Stimulated activated naive CD4-positive, alpha-beta T cell (primary cell): ENCODE measurements around the gene DLX6.

Experiments used
- DNase-seq, 6 experiments: peaks; one replicate each; lab custom pipeline; 2025; lab: John Stamatoyannopoulos, UW

The DLX6 gene

GRCh38 chr7:97005183-97006054 lies at the start of gene DLX6:
DLX6 (plus strand) TSS chr7:97005553; CDS start chr7:97005978, 425 bp downstream.
- DNase-seq: peak in 3 of 6 experiments; percentile 9 to 39 (median 11)

DNA sequence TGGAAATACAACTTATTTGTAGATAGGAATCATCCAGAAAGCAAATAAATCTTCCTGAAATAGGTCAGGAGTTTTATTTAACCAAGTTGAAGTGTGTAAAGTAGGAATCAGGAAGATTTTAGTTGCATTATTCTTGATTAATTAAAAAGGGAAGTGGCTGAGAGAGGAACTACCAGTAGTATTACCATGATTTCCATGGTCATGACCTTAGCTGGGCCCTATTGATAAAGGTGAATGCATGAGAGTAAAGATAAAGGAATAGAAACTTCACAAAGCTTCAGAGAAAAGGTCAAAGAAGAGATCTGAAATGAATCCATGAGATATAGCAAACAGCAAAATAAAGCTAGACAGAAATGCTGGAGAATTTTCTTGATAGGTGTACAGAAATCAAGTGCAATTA lies 46.2 kb upstream of the DLX6 start:
- DNase-seq: no peak

- DNase-seq: no peak
These were observed 43.0 kb upstream of the DLX6 start for GRCh38 chr7:96962221-96962885.

DNA sequence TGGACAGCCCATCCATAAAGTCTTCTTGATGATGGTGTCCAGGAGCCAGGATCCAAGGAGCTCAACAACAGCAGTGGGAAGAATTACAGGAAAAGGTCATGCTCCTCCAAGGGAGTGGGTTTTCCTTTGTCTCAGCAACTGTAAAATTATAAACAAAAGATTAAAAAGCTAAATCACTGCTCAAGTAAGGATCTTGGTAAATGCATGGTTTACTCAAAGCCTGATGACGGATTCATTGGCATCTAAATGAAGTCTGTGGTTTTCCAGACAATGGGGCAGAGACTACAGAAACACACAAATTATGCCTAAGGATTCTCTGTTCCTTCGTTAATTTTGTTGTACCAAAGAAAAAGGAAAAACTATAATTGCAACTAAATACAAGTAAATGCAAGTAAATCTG lies 36.4 kb upstream of the DLX6 start:
- DNase-seq: no peak

- DNase-seq: no peak
These were observed 34.6 kb upstream of the DLX6 start for GRCh38 chr7:96970739-96971138.

GRCh38 chr7:96973986-96974385 lies 31.4 kb upstream of the DLX6 start:
- DNase-seq: no peak

DNA sequence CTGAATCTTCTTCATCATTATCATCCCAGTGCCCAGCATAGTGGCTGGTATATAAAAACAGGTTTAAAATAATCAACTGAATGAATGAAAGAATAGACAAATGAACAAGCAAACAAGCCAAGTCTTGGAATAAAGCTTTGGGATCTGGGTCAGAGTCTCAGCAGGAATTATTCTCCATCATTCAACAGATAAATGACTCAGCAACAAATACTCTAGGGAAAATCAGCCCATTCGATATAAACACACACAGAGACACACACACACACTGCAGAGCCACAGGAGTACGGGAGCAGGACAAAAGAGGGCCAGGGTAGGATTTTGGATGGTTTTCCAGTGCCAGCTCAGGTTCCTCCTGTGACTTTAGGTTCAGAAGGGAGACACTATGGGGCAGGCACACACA lies 29.2 kb upstream of the DLX6 start:
- no peak for DNase-seq

GRCh38 chr7:96977445-96977844 lies 27.9 kb upstream of the DLX6 start:
- no peak for DNase-seq

- DNase-seq: no peak
These were observed 25.6 kb upstream of the DLX6 start for GRCh38 chr7:96979551-96980276.

- DNase-seq: no peak
These were observed 22.8 kb upstream of the DLX6 start for GRCh38 chr7:96982586-96982985.

DNA sequence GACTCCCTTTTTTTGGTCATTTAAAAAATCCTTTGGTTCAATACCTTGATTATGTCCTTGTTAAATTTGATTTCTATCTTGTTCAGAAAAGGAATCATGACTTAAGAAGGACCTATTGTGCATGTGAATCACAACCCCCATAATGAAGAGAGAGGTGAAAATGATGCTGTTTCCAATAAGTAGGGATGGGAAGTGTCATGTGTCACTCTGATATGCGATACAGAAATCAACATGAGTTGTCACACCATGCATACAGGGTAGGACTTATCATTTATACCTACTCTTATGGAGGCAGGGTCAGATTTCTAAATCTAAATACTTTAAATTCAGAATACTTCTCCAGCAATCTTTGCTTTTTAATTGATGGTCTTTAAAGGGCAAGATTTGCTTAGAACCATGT lies 19.4 kb upstream of the DLX6 start:
- DNase-seq: no peak

DNA sequence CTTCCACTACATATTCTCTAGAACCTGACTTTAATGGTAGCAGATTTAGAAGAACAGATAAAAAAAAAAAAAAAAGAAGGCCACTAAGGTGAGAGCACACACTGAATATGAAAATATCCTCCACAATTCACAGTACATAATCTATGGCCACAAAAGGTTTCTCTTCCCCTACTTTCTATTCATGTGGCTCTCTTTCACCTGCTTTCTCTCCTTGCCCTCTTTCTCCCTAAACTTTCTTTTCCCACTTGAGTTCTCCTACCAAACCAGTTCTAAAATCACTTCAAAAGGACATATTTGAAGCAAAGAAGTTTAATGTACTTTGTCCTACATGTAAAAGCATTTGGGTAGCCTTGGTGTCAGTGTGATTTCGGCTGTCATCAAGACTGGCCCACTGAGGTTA lies 18.5 kb upstream of the DLX6 start:
- no peak for DNase-seq

- no peak for DNase-seq
These were observed 17.6 kb upstream of the DLX6 start for GRCh38 chr7:96987719-96988118.

DNA sequence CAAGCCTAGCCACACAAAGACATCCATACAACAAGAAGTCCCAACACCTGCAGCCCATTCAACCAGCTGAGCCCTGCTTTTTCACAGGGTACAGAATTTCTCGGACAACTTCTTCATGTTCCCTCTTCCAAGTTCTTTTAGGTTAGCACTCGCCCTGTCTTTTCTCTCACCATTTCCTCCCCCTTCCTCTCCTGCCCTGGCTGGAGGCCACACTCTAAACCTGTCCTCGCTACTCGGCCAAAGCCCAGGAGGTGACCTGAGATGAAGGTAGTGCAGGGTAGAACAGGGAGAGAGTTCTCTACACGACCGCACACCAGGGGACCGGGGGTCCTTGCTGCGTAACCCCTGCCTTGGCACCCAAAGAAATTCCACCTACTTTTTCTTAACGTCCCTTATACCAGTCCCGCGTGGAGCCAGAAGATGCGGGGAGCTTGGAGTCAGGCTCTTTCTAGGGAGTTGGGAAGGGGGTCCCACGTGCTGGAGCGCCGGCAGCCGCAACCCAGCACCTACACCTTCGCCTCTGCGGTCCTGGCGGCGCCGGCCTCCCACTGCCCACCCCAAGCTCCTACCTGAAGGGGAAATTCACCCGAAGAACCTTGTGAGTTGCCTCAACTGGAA lies 16.0 kb upstream of the DLX6 start:
- no peak for DNase-seq

DNA sequence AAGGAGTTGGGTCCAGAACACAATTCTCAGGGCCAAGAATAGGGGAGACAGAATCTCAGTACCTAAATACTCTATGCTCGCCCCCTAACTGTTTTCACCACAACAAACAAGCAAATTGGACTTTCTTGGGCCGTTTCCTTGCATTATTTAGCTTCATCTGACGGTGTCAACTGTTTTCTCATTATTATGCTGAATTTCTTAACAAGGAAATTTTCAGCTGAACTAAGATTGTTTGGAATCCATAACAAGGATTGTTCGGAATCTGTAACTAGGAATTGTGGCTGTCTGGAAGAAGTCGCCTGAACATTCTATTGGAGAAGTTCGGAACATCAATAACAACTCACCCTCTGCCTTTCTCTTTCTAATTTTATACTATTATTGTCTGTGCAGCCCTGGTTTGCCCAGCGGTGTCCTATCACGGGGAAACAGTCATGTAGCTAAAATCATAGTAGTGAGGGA lies 15.5 kb upstream of the DLX6 start:
- no peak for DNase-seq

DNA sequence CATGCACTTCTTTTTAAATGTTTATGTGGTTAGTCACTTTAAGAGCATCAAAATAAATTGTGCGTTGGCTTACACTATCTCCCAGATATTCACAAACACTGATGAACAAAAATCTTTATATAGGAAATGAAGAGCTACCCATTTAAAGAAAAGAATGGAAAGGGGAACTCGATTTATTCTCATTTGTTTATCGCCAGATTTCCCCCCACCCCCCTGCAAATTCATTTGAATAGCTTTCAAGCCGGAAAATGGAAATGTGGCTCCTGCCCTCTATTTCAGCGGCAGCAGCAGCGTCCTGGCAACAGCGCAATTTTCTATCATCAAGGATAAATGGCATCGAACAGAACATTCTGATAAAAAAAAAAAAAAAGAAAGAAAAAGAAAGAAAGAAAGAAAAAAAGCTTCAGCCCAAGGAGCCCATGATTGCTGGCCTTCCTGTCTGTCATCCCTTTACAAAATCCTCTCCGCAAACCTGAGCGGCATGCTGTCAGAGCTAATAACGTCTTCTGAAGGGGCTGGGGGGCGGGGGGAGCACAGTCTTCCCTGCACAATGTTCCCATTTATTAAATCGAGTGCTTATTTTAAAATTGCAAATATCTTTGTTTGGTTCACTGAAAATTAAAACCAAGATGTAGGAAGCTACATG lies 13.7 kb upstream of the DLX6 start:
- no peak for DNase-seq

- DNase-seq: no peak
These were observed 13.0 kb upstream of the DLX6 start for GRCh38 chr7:96992192-96993005.

DNA sequence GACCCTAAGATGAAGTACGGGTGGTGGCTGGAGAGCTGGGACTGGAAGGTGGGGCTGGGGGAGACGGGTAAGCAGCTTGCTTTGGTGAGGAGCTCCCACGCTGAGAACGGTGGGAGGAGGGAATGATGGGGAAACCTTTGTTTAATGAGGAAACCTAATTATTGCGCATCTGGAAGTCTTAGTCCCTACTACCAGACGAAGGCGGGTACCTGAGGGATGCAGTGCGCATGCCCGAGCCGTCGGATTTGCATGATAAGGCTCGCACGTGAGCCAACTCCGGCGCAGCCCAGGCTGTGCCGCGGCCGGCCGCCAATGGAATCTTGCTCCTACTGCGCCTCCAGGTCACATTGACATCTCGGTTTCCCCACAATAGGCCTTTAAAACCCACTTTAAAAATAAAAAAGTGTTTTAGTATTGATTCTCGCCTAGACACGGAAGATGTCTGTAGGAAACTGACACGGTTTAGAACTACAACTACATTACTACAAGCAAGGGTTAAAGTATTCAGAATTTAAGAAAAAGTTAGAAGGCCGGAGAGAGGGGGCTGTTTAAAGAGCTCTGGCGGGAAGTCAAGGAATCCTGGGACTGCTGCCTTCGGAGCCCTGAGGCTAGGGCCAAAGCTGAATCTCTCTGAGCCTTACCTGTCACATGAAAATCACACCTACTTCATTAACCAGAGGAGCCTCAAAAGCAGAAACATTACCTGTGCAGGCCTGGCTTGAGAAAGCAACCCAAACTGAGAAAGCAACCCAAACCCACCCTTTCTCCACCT lies 12.1 kb upstream of the DLX6 start:
- no peak for DNase-seq

- no peak for DNase-seq
These were observed 11.4 kb upstream of the DLX6 start for GRCh38 chr7:96993980-96994379.
